NCI-H2081 (cell line): ENCODE measurements around the gene MYH16.
"Not testable (repeated sequence)": the region's sequence is repeated elsewhere in the genome, so short reads cannot be mapped to it uniquely, and the experiment has no call there.

Experiments
- DNase-seq, 2 experiments: peaks; one replicate each; lab custom pipeline; 2025; lab: John Stamatoyannopoulos, UW

The MYH16 gene

GRCh38 chr7:99258501-99258900 is 14.1 kb upstream of the MYH16 start:
- no peak for DNase-seq

- no peak for DNase-seq
Observed at GRCh38 chr7:99260395-99260794, 12.2 kb upstream of the MYH16 start.

GRCh38 chr7:99261646-99262045 is 11.0 kb upstream of the MYH16 start:
- DNase-seq, result no peak

GRCh38 chr7:99265848-99266480 is 6.7 kb upstream of the MYH16 start:
- no peak for DNase-seq

GRCh38 chr7:99267481-99267840 is 5.2 kb upstream of the MYH16 start:
- DNase-seq, result no peak

- DNase-seq, result no peak
Observed at GRCh38 chr7:99267841-99268576, 4.6 kb upstream of the MYH16 start.

- DNase-seq, result no peak
Observed at GRCh38 chr7:99268577-99268908, 4.1 kb upstream of the MYH16 start.

GRCh38 chr7:99270702-99271101 is 1.9 kb upstream of the MYH16 start:
- DNase-seq, result no peak

- not testable (repeated sequence) for DNase-seq
Observed at GRCh38 chr7:99273561-99273960, 922 bp downstream of the MYH16 start.

GRCh38 chr7:99274908-99275307 is 2.3 kb downstream of the MYH16 start:
- DNase-seq, result not testable (repeated sequence)

- DNase-seq, result no peak
Observed at GRCh38 chr7:99275496-99275895, 2.9 kb downstream of the MYH16 start.

GRCh38 chr7:99278180-99278579 is 5.5 kb downstream of the MYH16 start:
- no peak for DNase-seq

GRCh38 chr7:99284165-99284564 is 11.5 kb downstream of the MYH16 start:
- not testable (repeated sequence) for DNase-seq

- DNase-seq, result no peak
Observed at GRCh38 chr7:99287779-99288534, 15.3 kb downstream of the MYH16 start.

- DNase-seq, result no peak
Observed at GRCh38 chr7:99289185-99289584, 16.5 kb downstream of the MYH16 start.

GRCh38 chr7:99290148-99290547 is 17.5 kb downstream of the MYH16 start:
- DNase-seq, result not testable (repeated sequence)

- no peak for DNase-seq
Observed at GRCh38 chr7:99290980-99291607, 18.5 kb downstream of the MYH16 start.

- DNase-seq, result no peak
Observed at GRCh38 chr7:99292127-99292526, 19.5 kb downstream of the MYH16 start.

- DNase-seq, result no peak
Observed at GRCh38 chr7:99293167-99293566, 20.5 kb downstream of the MYH16 start.

- no peak for DNase-seq
Observed at GRCh38 chr7:99293650-99294049, 21.0 kb downstream of the MYH16 start.

- no peak for DNase-seq
Observed at GRCh38 chr7:99296471-99296870, 23.8 kb downstream of the MYH16 start.

- DNase-seq, result no peak
Observed at GRCh38 chr7:99301496-99301895, 28.9 kb downstream of the MYH16 start.
